IPS DF 4.7 (cell line): ENCODE measurements around the gene MRPS16.

ENCODE experiments used
- DNase-seq: peaks from one replicate; pipeline ENCODE4 v3.0.0-alpha.2; 2013; ENCODE audit warnings: low spot score; ENCODE audit errors: extremely low read depth

The MRPS16 gene

DNA sequence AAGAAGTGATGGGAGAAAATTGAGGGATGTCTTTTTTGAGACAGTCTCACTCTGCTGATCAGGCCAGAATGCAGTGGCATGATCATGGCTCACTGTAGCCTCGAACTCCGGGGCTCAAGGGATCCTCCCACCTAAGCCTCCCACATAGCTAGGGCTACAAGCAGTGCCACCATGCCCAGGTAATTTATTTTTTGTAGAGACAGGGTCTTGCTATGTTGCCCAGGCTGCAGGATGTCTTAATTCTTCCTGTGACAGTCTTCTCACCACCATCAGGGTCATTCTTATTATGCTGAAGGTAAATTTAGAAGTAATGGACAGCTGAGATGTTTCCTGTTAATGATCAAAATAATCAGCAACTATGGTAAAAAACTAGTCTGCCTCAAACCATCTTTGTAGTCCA, 12.5 kb downstream of the MRPS16 start:
- no peak for DNase-seq

- no peak for DNase-seq
Measured at GRCh38 chr10:73238990-73239566, 13.4 kb downstream of the MRPS16 start.

DNA sequence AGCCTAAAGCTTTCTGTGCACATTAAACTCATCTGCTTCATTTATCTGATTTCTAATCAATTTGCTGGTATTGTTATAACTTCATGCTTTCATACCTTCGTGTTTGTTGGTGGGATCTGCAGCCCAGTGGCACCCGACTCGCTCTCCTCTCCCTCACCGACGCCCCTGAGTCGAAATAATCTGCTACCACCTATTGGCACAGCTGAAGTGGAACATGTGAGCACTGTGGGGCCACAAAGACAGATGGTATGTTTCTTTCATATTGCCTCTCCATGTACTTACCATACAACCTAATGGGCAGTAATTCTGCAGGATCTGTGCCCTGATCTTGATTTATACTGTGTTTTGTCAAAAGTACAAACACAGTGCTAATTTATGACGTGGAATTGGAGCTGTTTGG, 17.7 kb downstream of the MRPS16 start:
- no peak for DNase-seq

DNA sequence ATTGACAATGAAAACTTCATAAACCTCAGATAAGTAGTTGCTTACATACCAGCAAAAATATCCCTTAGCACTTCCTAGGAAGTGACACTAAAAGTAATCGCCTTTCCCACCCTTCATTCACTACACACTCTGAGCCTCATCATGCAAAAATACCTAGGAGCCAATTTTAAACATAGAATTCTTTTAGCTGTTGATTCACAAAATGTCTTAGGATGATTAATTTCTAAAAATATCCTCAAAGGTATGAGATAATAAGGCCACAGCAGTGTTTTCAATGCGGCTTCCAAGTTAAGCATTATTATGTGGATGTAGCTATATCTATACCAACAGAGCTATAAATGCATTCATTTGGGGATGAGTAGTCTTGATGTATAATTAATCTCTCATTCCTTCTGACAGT, 18.6 kb downstream of the MRPS16 start:
- DNase-seq, result no peak

DNA sequence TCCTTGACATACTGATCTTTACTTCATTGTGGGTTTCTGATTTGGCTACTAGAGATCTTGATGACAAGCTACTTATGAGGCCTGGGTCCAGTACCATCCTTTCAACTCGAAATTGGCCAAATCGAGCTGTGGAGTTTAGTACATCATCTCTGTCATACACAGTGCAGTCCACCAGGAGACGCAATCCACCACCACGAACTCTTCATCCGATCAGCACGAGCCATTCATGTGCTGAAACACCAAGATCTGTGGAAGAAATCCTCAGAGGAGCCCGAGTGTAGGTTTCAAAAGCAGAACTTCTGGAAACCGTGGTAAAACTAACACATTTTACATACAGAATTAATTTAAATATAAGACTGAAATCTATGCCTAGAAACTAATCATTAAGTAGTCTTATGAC, 19.6 kb downstream of the MRPS16 start:
- no peak for DNase-seq

DNA sequence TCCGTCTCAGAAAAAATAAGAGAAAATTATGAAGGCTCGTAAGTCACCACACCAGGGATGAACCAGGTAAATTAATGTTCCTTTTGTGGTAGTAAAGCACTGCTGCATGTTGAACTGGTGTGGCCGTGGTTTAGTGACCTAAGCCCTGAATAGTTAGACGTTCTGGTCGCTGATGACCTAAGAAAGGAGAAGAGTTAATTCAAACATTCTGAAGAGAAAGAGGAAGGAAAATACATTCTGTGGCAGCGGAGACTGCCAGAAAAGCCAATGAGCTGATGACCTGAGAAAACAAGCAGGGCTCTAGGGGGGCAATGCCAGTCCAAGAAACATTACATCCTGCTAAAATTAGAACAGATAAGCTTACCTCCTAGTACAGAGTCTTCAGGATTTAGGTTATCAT, 22.9 kb downstream of the MRPS16 start:
- no peak for DNase-seq

- DNase-seq, result no peak
Measured at GRCh38 chr10:73228247-73228646, 24.2 kb downstream of the MRPS16 start.

GRCh38 chr10:73226663-73227062, 25.8 kb downstream of the MRPS16 start:
- DNase-seq, result no peak

DNA sequence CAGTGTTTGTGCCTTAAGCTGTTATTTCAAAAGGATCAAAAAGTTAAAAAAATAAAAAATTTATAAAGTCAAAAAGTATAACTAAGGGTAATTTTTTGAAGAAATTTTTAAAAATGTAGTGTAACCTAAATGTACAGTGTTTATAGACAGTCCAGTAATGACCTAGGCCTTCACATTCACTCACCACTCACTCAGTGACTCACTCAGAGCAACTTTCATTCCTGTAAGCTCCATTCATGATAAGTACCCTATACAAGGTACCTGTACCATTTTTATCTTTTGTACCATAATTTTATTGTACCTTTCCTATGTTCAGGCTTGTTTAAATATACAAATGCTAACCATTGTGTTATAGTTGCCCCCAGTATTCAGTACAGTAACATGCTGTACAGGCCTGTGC, 26.9 kb downstream of the MRPS16 start:
- no peak for DNase-seq

GRCh38 chr10:73220989-73221388, 31.5 kb downstream of the MRPS16 start:
- no peak for DNase-seq

DNA sequence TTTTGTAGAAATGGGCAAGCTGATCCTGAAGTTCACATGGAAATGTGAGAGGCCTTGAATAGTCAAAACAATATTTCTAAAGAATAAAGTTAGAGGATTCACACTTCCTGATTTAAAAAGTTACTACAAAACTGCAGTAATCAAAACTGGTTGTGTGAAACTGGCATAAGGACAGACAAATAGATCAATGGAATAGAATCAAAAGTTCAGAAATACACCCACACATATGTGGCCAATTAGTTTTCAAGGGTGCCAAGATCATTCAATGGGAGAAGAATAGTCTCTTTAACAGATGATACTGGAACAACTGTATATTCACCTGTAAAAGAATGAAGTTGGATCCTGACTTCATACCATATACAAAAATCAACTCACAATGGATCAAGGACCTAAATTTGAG, 33.1 kb downstream of the MRPS16 start:
- no peak for DNase-seq

GRCh38 chr10:73218431-73219191, 33.8 kb downstream of the MRPS16 start:
- DNase-seq, result no peak

DNA sequence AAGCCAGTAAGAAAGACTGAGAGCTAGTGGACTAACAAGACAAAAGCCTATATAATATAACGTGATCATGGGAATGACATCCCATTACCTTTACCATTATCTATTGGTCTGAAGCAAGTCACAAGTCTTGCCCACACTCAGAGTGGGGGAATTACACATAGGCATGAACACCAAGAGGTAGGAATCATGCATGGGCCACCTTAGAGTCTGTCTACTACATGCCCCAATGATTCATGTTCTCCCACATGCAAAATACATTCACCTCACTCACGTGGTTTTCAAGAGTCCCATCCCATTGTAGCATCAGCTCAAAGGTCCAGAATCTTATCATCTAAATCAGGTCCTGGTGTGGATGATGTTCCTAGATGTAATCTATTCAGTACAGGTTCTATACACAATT, 34.8 kb downstream of the MRPS16 start:
- no peak for DNase-seq

- DNase-seq, result no peak
Measured at GRCh38 chr10:73215749-73216148, 36.7 kb downstream of the MRPS16 start.

DNA sequence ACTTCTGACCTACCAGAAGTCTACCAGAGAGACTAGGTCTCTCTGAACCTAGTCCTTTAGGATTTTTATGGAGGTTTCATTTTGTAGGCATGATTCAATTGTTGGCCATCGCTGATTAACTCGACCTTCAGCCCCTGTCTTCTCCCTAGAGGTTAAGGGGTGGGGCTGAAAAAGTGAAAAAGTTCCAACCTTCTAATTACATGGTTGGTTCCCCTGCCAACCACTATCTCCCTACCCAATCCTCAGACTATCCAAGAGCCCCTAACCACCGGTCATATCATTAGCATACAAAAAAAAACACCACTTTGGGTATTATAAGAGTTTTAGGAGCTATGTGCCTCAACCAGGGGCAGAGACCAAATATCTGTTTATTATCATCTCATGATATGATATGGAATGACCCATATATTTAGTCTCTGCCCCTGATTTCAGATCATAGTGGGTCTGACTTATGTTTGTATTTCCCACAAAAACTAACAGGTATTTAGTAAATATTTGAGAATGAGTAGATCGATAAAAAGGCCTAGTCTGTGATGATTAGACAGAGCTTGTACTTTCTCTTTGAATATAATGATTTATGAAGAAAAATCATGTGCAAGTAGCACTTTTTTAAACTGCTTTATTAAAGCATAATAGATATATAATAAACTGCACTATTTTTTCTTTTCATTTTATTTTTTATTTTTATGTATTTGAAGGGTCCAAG, 41.2 kb downstream of the MRPS16 start:
- no peak for DNase-seq

DNA sequence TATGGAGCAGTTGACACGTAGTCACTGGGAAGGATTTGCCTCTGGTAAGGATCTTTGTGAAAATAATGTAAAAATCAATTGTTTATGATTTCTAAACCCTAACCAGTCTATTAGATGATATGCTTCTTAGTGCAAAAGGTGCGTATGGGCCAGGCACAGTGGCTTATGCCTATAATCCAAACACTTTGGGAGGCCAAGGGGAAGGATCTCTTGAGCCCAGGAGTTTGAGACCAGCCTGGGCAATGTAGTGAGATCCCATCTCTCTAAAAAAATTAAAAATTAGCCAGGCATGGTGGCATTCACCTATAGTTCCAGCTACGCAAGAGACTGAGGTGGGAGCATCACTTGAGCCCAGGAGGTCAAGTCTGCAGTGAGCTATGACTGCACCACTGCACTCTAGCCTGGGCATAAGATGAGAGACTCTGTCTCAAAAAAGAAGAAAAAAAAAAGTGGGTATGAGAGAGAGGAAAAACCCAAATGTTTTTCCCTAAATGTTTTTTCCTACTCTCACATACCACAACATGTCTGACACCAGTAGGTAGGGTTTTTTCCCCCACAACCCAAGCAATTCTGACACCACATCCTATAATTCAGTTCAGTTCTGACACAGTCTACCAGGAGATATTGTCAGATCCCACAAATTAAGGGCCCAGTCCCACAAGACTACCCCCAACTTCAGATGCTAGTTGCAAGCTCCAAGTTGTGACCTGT, 41.9 kb downstream of the MRPS16 start:
- no peak for DNase-seq

- no peak for DNase-seq
Measured at GRCh38 chr10:73209705-73210104, 42.7 kb downstream of the MRPS16 start.

DNA sequence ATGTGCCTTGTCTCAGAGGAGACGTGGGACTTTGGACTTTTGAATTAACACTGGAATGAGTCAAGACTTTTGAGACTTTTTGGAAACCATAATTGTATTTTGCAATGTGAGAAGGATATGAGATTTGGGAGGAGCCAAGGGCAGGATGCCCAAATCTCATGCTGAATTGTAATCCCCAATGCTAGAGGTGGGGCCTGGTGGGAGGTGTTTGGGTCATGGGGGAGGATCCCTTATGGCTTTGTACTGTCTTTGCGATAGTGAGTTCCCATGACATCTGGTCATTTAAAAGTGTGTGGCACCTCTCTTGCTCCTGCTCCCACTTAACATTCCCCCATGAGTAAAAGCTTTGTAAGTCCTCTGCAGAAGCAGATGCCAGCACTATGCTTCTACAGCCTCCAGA, 44.6 kb downstream of the MRPS16 start:
- no peak for DNase-seq

GRCh38 chr10:73206385-73206784, 46.1 kb downstream of the MRPS16 start:
- DNase-seq, result no peak

- no peak for DNase-seq
Measured at GRCh38 chr10:73205890-73206289, 46.6 kb downstream of the MRPS16 start.

DNA sequence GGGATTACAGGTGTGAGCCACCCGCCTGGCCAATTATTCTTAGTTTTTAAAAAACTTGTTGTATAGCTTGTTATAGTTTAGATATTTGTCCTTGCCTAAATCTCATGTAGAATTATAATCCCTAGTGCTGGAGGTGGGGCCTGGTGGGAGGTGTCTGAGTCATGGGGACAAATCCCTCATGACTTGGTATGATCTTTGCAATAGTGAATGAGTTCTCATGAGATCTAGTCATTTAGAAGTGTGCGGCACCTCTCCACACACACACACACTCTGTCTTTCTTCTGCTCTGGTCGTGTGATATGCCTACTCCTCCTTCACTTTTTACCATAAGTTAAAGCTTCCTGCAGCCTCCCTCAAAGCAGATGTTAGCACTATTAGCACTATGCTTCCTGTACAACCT, 47.4 kb downstream of the MRPS16 start:
- no peak for DNase-seq
